Measurements from ENCODE around the gene CENPX.

The CENPX gene

GRCh38 chr17:81994593-81995462 lies 27.9 kb downstream of the CENPX start:
- no peak for DNase-seq (ENCODE audit: low spot score)
- no peak for TF ChIP-seq CTCF (conservative IDR thresholded peaks at IDR 0.05; ENCODE audit: low read depth)
- POLR2A ChIA-PET (ENCODE audit: low non-redundant PET): no interaction called here
- CTCF ChIA-PET: interaction anchor here (0.5 to 0.7 kb wide), 3 partner anchors 82 to 424 kb away, joined by 5 to 6 read pairs (median 5); no protein-coding TSS in a partner anchor
- H3K27ac ChIP-seq: peak overlapping the region; percentile 100; the same call in 1 of the 2 replicates

- POLR2A ChIA-PET (ENCODE audit: low non-redundant PET): no interaction called here
- TF ChIP-seq CTCF (conservative IDR thresholded peaks at IDR 0.05; ENCODE audit: low read depth): no peak
- CTCF ChIA-PET: interaction anchor here (0.5 kb wide), 1 partner anchor 103 kb away, joined by 6 read pairs; no protein-coding TSS in a partner anchor
- peak overlapping the region; percentile 100 for H3K27ac ChIP-seq
- no peak for DNase-seq (ENCODE audit: low spot score)
Observed at GRCh38 chr17:81993729-81994592, 28.7 kb downstream of the CENPX start.

- peak overlapping the region; percentile 100 for H3K27ac ChIP-seq
- CTCF ChIA-PET: interaction anchor here (0.7 to 1.3 kb wide), 4 partner anchors 10 to 34 kb away, joined by 3 to 6 read pairs (median 4); no protein-coding TSS in a partner anchor
- POLR2A ChIA-PET (ENCODE audit: low non-redundant PET): interaction anchor here (1.0 to 1.1 kb wide), 2 partner anchors 11 to 16 kb away, joined by 4 to 5 read pairs; partner anchors contain the start of gene ASPSCR1
- TF ChIP-seq CTCF (conservative IDR thresholded peaks at IDR 0.05; ENCODE audit: low read depth): no peak
- no peak for DNase-seq (ENCODE audit: low spot score)
Observed at GRCh38 chr17:81992306-81993102, 30.2 kb downstream of the CENPX start.

- ChIA-PET POLR2A (ENCODE audit: low non-redundant PET) (interaction anchor here (1.0 to 1.1 kb wide), 2 partner anchors 12 to 15 kb away, joined by 4 to 5 read pairs; partner anchors contain the start of gene ASPSCR1), CTCF (interaction anchor here (0.6 to 2.0 kb wide), 7 partner anchors 11 to 669 kb away, joined by 3 to 18 read pairs (median 3); no protein-coding TSS in a partner anchor)
- no peak for TF ChIP-seq CTCF (conservative IDR thresholded peaks at IDR 0.05; ENCODE audit: low read depth)
- H3K27ac ChIP-seq: peak overlapping the region; percentile 100
- DNase-seq (ENCODE audit: low spot score): peak; percentile 58
Observed at GRCh38 chr17:81991684-81992305, 30.9 kb downstream of the CENPX start.

- H3K27ac ChIP-seq: peak overlapping the region; percentile 100
- POLR2A ChIA-PET (ENCODE audit: low non-redundant PET): interaction anchor here (1.0 to 1.1 kb wide), 2 partner anchors 13 to 14 kb away, joined by 4 to 5 read pairs; partner anchors contain the start of gene ASPSCR1
- TF ChIP-seq CTCF (conservative IDR thresholded peaks at IDR 0.05; ENCODE audit: low read depth): no peak
Observed at GRCh38 chr17:81990836-81991683, 31.6 kb downstream of the CENPX start.

More at GRCh38 chr17:81990836-81991683, 31.6 kb downstream of the CENPX start:
- no peak for DNase-seq (ENCODE audit: low spot score)
- CTCF ChIA-PET: interaction anchor here (0.6 to 2.0 kb wide), 5 partner anchors 12 to 668 kb away, joined by 3 to 18 read pairs (median 3); no protein-coding TSS in a partner anchor

Data from RWPE1 (cell line).